Thymus (tissue), 11 donors: ENCODE data around the gene AGPAT3. TPM values are rescaled to one million over a fixed set of nuclear protein-coding genes. Genes with fewer than 3 reads are reported as not detected.

Experiments
- DNase-seq, 9 donors: peaks; one replicate each; pipeline ENCODE4 v3.0.0-alpha.2; 2013; ENCODE audit warnings: low spot score in 9 of 9, low read depth in 6 of 9, missing footprints in 1 of 9
- H3K27ac ChIP-seq, 2 donors: one replicate each; pipeline ENCODE4 v1.5.1; 2013; ENCODE audit warnings: control low read depth in 1 of 2, low read depth in 1 of 2, low read length in 1 of 2, mild to moderate bottlenecking in 1 of 2, moderate library complexity in 1 of 2
- H3K27me3 ChIP-seq, 2 donors: one replicate each; pipeline ENCODE4 v1.5.1; 2013; ENCODE audit warnings: low read length in 1 of 2; ENCODE audit not compliant: control insufficient read depth in 2 of 2, insufficient read depth in 1 of 2
- H3K36me3 ChIP-seq, 2 donors: one replicate each; pipeline ENCODE4 v1.5.1; 2013; ENCODE audit warnings: low read length in 1 of 2, mild to moderate bottlenecking in 1 of 2, moderate library complexity in 1 of 2; ENCODE audit not compliant: control insufficient read depth in 2 of 2, insufficient read depth in 2 of 2
- H3K4me1 ChIP-seq, 2 donors: one replicate each; pipeline ENCODE4 v1.5.1; 2013; ENCODE audit warnings: low read length in 2 of 2; ENCODE audit not compliant: control insufficient read depth in 2 of 2, insufficient read depth in 2 of 2
- H3K4me3 ChIP-seq, 2 donors: one replicate each; pipeline ENCODE4 v1.5.1; 2013; ENCODE audit warnings: low read length in 2 of 2, control low read depth in 1 of 2, mild to moderate bottlenecking in 1 of 2
- H3K9me3 ChIP-seq, 2 donors: one replicate each; pipeline ENCODE4 v1.5.1; 2013; ENCODE audit warnings: low read length in 1 of 2, mild to moderate bottlenecking in 1 of 2; ENCODE audit not compliant: control insufficient read depth in 2 of 2, insufficient read depth in 1 of 2
- WGBS: extraction: QIAGEN DNeasy Blood & Tissue Kit; methylation state at CpG from one replicate; pipeline ENCODE4 v1.1.7; 2013; 5-methylcytosine and 5-hydroxymethylcytosine counted together
- polyA plus RNA-seq: library from polyadenylated mRNA; stranded (reverse); fragments of 200-250 nt; gene quantifications from one replicate; pipeline ENCODE4 v1.2.3, GENCODE V29; 2013
- total RNA-seq: library from RNA; stranded (reverse); fragments of 120-200 nt; gene quantifications from one replicate; pipeline ENCODE4 v1.2.4, GENCODE V29; 2013
- donor health status: healthy.

Gene AGPAT3
- total and polyA plus RNA-seq, 2 donors = 16.2 to 19.8 TPM

DNA sequence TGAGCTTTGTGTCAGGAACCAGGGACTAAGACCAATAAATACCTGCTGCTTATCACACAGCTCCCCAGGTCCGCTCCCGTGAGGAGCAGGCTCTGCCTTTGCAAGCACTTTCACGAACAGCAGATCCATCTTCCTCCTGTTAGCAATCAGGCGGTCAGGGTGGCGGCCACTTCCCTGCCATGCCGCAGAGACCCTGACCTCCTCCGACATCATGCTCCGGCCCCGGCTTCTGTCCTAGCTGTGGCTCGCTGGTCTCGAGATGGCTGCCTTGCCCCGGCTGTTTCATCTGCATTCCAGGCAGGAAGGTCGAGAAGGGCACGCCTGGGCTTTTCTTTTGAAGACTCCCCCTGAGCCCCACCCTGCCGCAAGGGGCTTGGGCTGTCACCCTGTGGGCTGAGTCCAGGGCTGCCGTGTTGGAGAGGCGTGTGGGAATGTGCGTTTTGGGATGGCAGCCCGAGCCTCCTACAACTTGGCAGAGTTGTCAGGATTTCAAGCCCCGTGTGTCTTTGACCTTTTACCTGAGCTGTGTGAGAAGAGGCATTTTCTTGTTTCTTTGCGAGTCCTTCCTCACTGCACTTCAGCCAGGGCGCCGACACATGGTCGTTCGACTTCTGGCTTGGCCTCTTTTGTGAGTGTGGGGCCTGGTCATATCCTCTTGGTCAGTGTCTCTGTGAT lies 59.5 kb downstream of the AGPAT3 start:
- 94% methylated on average over 25 of the region's 25 CpGs for WGBS
- Histone ChIP-seq H3K27me3 (no peaks in the 10 kb centered on the region), H3K27ac (no peak overlapping the region), H3K4me3 (no peak overlapping the region), H3K9me3 (no peaks in the 10 kb centered on the region), H3K36me3 (peaks cover 11 to 25% of the 10 kb centered on the region in 2 donors), H3K4me1 (peaks cover 12 to 47% of the 10 kb centered on the region in 2 donors)
- no peak for DNase-seq

DNA sequence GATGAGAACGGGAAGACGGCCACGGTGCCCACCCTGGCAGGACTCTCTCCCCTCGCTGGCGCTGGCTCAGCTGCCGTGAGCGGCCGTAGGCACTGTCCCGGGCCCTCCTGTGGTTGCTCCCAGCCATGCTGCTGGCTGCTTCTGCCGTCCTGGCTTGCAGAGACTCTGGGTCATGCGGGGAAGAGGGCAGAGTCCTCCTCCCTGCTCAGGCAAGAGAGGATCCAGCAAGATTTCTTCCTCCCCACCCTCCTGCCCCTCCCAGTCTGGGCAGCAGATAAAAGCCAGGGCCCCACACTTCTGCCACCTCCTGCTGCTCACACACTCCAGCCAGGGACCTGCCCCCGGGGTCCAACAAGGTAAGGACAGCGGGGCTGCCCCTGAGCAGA lies 60.1 kb downstream of the AGPAT3 start:
- no peak for DNase-seq
- peaks cover 12 to 47% of the 10 kb centered on the region in 2 donors for H3K4me1 ChIP-seq
- H3K9me3 ChIP-seq = no peaks in the 10 kb centered on the region
- H3K27ac ChIP-seq = no peak overlapping the region
- H3K27me3 ChIP-seq = no peaks in the 10 kb centered on the region
- 87% methylated on average over 13 of the region's 13 CpGs for WGBS
- peaks cover 11 to 27% of the 10 kb centered on the region in 2 donors for H3K36me3 ChIP-seq
- H3K4me3 ChIP-seq = no peak overlapping the region

GRCh38 chr21:43925609-43926008 lies 60.6 kb downstream of the AGPAT3 start:
- Histone ChIP-seq H3K36me3 (peaks cover 11 to 27% of the 10 kb centered on the region in 2 donors), H3K27me3 (no peaks in the 10 kb centered on the region), H3K27ac (no peak overlapping the region), H3K9me3 (no peaks in the 10 kb centered on the region), H3K4me1 (peaks cover 12 to 47% of the 10 kb centered on the region in 2 donors), H3K4me3 (no peak overlapping the region)
- no peak for DNase-seq
- 95% methylated on average over 14 of the region's 14 CpGs for WGBS

GRCh38 chr21:43926196-43926595 lies 61.2 kb downstream of the AGPAT3 start:
- Histone ChIP-seq H3K36me3 (peaks cover 11 to 27% of the 10 kb centered on the region in 2 donors), H3K4me1 (peaks cover 9 to 48% of the 10 kb centered on the region in 2 donors), H3K4me3 (no peak overlapping the region), H3K27me3 (no peaks in the 10 kb centered on the region), H3K9me3 (no peaks in the 10 kb centered on the region), H3K27ac (no peak overlapping the region)
- no peak for DNase-seq
- WGBS = 91% methylated on average over 20 of the region's 20 CpGs

- Histone ChIP-seq H3K4me1 (peaks cover 0 to 33% of the 10 kb centered on the region in 2 donors), H3K27ac (peak overlapping the region; percentile 26 to 46), H3K4me3 (no peak overlapping the region), H3K27me3 (no peaks in the 10 kb centered on the region), H3K36me3 (peaks cover 14 to 27% of the 10 kb centered on the region in 2 donors), H3K9me3 (no peaks in the 10 kb centered on the region)
- 95% methylated on average over 17 of the region's 17 CpGs for WGBS
- no peak for DNase-seq
Observed at GRCh38 chr21:43927591-43928221, 62.7 kb downstream of the AGPAT3 start.

GRCh38 chr21:43928222-43929125 lies 63.5 kb downstream of the AGPAT3 start:
- H3K27ac ChIP-seq = peak overlapping the region; percentile 32 to 66
- no peaks in the 10 kb centered on the region for H3K9me3 ChIP-seq
- peaks cover 14 to 27% of the 10 kb centered on the region in 2 donors for H3K36me3 ChIP-seq
- no peak for DNase-seq
- 93% methylated on average over 31 of the region's 31 CpGs for WGBS
- H3K4me1 ChIP-seq = peaks cover 0 to 26% of the 10 kb centered on the region in 2 donors
- H3K27me3 ChIP-seq = no peaks in the 10 kb centered on the region
- H3K4me3 ChIP-seq = no peak overlapping the region

DNA sequence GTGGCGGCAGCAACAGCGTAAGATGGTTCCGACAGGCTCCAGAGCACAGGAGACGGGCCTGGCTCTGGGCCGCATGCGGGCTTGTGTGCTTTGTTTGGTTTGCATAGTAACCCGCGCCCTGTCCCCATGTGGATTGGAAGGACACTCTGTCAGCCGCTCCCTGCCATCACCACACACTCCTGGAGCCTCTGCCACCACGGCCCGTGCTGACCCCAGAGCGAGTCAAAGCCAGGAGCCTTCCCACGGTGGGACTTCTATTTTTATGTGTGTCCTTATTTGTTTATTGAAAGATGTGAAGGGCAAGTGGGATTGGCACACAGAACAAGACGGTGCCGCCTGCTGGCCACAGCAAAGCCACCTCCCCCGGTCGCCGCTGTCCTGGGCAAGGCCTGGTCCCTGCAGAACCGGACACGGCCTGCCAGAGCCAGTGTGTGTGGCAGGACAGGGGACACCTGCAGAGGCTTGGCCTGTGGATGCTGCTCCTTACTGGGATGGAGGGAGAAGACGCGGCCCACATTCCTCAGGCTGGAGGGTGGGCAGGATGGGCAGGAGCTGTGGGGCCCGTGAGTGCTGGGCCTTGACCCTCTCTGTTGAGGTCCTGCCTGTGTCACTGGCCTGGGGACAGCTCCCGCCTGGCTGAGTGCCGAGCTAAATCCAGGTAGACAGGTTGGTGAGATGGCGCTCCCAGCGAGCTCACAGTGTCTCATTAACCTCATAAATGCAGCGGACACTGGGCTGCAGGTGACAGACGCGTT lies 64.4 kb downstream of the AGPAT3 start:
- peak overlapping the region; percentile 32 to 66 for H3K27ac ChIP-seq
- no peak overlapping the region for H3K4me3 ChIP-seq
- no peaks in the 10 kb centered on the region for H3K9me3 ChIP-seq
- no peaks in the 10 kb centered on the region for H3K27me3 ChIP-seq
- peaks cover 0 to 23% of the 10 kb centered on the region in 2 donors for H3K4me1 ChIP-seq
- peaks cover 13 to 29% of the 10 kb centered on the region in 2 donors for H3K36me3 ChIP-seq
- no peak for DNase-seq
- WGBS = 97% methylated on average over 30 of the region's 30 CpGs

GRCh38 chr21:43930074-43930847 lies 65.2 kb downstream of the AGPAT3 start:
- WGBS = 94% methylated on average over 25 of the region's 25 CpGs
- no peaks in the 10 kb centered on the region for H3K27me3 ChIP-seq
- H3K4me3 ChIP-seq = no peak overlapping the region
- no peak for DNase-seq
- H3K9me3 ChIP-seq = no peaks in the 10 kb centered on the region
- H3K4me1 ChIP-seq = peaks cover 0 to 18% of the 10 kb centered on the region in 2 donors
- peaks cover 7 to 27% of the 10 kb centered on the region in 2 donors for H3K36me3 ChIP-seq
- H3K27ac ChIP-seq = no peak overlapping the region
